IPS-18a (cell line): ENCODE data around the gene KRT12.

Experiments
- H3K27ac ChIP-seq: one replicate; pipeline ENCODE4 v1.5.1; 2013; ENCODE audit warnings: low read length
- H3K27me3 ChIP-seq: one replicate; pipeline ENCODE4 v1.6.1; 2013; ENCODE audit warnings: mild to moderate bottlenecking, low read length; ENCODE audit not compliant: control insufficient read depth, insufficient read depth
- H3K36me3 ChIP-seq: one replicate; pipeline ENCODE4 v1.6.1; 2013; ENCODE audit warnings: low read depth, low read length; ENCODE audit not compliant: control insufficient read depth
- H3K4me1 ChIP-seq: one replicate; pipeline ENCODE4 v1.6.1; 2013; ENCODE audit warnings: low read depth, low read length; ENCODE audit not compliant: control insufficient read depth
- H3K4me3 ChIP-seq: one replicate; pipeline ENCODE4 v1.5.1; 2013; ENCODE audit warnings: low read length
- H3K9ac ChIP-seq: one replicate; pipeline ENCODE4 v1.6.1; 2013; ENCODE audit warnings: mild to moderate bottlenecking, low read length, moderate library complexity
- H3K9me3 ChIP-seq: one replicate; pipeline ENCODE4 v1.6.1; 2013; ENCODE audit warnings: low read depth, low read length; ENCODE audit not compliant: control insufficient read depth

The KRT12 gene

DNA sequence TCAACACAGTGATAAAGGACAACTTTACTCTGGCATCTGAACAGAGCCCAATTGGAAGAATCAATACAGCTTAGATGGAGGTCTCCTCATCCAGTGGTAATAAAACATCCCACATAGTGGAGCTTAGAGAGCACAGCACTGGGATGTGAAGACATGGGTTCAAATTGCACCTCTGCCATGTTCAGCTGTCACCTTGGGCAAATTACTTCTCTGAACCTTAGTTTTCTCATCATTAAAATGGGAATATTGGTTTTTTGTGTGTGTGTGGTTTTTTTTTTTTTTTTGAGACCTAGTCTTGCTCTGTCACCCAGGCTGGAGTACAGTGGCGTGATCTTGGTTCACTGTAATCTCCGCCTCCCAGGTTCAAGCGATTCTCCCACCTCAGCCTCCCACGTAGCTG is 31.0 kb downstream of the KRT12 start:
- H3K36me3 ChIP-seq, result no peaks in the 10 kb centered on the region
- H3K27me3 ChIP-seq, result peaks cover 43% of the 10 kb centered on the region
- no peaks in the 10 kb centered on the region for H3K4me1 ChIP-seq
- H3K9me3 ChIP-seq, result no peaks in the 10 kb centered on the region
- no peak overlapping the region for H3K27ac ChIP-seq
- no peak overlapping the region for H3K9ac ChIP-seq
- H3K4me3 ChIP-seq, result no peak overlapping the region

DNA sequence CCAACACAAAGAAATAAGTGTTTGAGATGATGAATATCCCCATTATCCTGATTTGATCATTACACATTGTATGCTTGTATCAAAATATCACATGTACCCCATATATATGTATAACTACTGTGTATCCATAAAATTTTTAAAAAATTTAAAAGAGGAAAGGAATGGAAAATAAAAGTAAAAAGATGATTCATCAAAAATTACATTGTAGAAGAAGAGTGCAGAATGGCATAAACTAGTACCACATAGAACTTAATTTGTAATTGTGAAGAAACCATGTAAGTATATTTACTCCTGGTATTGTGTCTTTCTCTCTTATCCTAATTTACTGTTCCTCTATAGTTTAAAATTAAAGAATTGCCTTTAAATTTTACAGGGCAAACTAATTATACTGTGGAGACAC is 33.1 kb downstream of the KRT12 start:
- Histone ChIP-seq H3K4me1 (no peaks in the 10 kb centered on the region), H3K27ac (no peak overlapping the region), H3K27me3 (peaks cover 47% of the 10 kb centered on the region), H3K9me3 (no peaks in the 10 kb centered on the region), H3K4me3 (no peak overlapping the region), H3K36me3 (no peaks in the 10 kb centered on the region), H3K9ac (no peak overlapping the region)

DNA sequence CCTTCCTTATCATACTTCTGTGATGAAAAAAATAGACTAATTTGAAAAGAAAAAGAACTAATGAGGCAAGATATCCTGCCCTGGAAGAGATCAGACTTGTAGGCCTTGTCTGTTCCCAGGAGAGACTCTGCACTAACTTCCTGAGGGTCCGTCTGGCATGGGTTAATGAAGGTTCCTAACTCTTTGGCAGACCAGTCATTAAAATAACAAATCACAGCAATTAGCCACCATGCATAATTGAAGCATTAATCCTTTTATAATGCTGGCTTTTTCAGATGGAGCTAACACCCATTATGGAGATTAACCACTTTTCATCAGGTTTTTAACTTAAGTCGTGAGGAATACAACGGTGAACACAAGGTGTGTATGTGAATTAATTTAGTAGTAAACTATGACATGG is 34.2 kb downstream of the KRT12 start:
- Histone ChIP-seq H3K36me3 (no peaks in the 10 kb centered on the region), H3K9me3 (no peaks in the 10 kb centered on the region), H3K27me3 (peaks cover 53% of the 10 kb centered on the region), H3K4me1 (no peaks in the 10 kb centered on the region), H3K27ac (no peak overlapping the region), H3K4me3 (no peak overlapping the region), H3K9ac (no peak overlapping the region)

DNA sequence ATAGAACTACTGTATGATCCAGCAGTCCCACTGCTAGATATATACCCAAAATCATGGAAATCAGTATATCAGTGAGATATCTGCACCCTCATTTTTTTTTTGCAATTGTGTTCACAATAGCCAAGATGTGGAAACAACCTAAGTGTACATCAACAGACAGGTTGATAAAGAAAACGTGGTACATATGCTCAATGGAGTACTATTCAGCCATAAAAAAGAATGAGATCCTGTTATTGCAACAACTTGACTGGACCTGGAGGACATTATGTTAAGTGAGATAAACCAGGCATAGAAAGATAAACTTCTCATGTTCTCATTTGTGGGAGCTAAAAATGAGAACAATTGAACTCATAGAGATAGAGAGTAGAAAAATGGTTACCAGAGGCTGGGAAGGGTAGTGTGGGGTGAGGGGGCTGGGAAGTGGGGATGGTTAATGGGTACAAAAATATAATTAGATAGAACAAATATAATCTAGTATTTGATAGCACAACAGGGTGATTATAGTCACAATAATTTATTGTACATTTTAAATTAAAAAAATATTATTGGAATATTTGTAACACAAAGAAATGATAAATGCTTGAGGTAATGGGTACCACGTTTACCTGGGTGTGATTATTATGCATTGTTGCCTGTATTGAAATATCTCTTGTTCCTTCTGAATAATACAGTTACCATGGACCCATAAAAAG is 36.8 kb downstream of the KRT12 start:
- no peak overlapping the region for H3K27ac ChIP-seq
- H3K27me3 ChIP-seq, result peaks cover 77% of the 10 kb centered on the region
- no peaks in the 10 kb centered on the region for H3K9me3 ChIP-seq
- no peaks in the 10 kb centered on the region for H3K36me3 ChIP-seq
- H3K4me3 ChIP-seq, result no peak overlapping the region
- H3K4me1 ChIP-seq, result no peaks in the 10 kb centered on the region
- H3K9ac ChIP-seq, result no peak overlapping the region

DNA sequence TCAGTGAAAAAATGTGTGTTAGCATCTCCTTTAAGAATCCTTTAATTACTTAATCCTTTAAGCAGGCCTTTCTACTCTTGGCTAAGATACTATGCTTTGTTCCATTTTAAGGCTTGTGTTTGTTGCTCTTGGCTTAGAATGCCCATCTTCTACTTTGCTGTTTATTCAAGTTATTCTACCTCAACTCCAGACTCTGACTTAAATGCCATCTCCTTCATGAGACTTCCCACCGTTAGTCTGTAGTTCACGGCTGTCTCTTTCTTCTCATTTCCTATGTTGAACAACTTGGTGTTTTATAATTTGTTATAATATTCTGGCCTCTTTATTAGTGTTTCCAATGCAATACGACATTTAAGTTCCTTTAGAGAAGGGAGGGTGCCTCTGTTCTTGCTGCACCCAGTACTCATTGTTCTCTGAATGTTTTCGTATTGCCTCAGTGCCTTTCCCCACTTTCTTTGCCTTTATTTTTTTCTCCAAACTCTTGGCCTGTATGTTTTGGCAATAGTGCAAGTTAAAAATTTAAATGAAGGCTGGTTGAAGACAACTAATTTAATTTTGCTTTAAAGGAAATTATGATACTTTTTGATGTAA is 38.5 kb downstream of the KRT12 start:
- H3K4me3 ChIP-seq, result no peak overlapping the region
- H3K36me3 ChIP-seq, result no peaks in the 10 kb centered on the region
- H3K27me3 ChIP-seq, result peaks cover 62% of the 10 kb centered on the region
- no peak overlapping the region for H3K27ac ChIP-seq
- no peak overlapping the region for H3K9ac ChIP-seq
- no peaks in the 10 kb centered on the region for H3K9me3 ChIP-seq
- H3K4me1 ChIP-seq, result no peaks in the 10 kb centered on the region

DNA sequence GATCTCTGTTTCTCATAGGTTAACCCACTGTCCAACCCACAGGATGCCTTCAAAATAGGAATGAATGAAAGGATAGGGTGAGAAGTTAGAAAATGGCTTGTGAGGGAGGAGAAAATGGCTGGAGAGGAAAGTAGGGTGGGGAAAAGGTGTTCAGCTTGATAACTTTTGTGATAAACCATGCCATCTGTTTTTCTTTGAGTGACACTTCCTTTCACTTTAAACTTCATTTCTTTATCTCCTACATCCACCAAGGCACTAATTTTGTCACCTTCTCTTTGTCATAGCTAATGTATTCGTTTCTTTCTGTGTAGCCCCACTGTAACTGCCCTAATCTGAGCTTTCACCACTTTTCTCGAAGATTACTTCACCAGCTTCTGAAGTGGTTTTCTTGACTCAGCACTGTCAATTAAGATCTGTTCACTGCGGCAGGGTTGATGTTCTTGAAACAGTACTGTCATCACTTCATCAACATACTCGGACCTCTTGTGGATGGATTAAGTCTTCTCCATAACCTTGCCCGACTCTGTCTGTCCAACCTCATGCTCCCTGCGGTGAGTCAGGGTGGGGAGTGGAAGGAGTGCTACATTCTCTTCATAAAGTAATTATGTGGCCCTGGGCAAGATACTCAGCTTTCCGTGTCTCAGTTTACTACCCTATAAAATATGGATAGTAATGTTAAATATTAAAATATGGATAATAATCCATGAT is 39.1 kb downstream of the KRT12 start:
- Histone ChIP-seq H3K9me3 (no peaks in the 10 kb centered on the region), H3K27ac (no peak overlapping the region), H3K36me3 (no peaks in the 10 kb centered on the region), H3K4me3 (no peak overlapping the region), H3K4me1 (no peaks in the 10 kb centered on the region), H3K9ac (no peak overlapping the region), H3K27me3 (peaks cover 56% of the 10 kb centered on the region)

DNA sequence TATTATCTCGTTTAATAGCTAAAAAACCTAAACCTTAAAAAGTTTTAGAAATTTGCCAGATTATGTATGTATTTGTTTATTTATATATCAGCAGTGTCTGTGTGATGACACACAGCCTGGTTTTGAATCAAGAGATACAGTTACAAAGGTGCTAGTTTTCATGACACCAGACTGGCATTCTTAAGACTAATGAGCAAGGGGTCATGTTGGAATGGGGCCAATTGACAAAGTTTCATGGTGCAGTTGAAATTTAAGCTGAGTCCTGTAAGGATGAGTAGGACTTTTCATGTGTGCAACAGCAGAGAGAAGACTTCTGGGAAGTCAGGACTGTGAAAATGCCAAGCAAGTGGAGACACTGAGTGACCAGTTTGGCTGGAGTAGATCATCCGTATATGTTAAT is 41.4 kb downstream of the KRT12 start:
- no peaks in the 10 kb centered on the region for H3K4me1 ChIP-seq

DNA sequence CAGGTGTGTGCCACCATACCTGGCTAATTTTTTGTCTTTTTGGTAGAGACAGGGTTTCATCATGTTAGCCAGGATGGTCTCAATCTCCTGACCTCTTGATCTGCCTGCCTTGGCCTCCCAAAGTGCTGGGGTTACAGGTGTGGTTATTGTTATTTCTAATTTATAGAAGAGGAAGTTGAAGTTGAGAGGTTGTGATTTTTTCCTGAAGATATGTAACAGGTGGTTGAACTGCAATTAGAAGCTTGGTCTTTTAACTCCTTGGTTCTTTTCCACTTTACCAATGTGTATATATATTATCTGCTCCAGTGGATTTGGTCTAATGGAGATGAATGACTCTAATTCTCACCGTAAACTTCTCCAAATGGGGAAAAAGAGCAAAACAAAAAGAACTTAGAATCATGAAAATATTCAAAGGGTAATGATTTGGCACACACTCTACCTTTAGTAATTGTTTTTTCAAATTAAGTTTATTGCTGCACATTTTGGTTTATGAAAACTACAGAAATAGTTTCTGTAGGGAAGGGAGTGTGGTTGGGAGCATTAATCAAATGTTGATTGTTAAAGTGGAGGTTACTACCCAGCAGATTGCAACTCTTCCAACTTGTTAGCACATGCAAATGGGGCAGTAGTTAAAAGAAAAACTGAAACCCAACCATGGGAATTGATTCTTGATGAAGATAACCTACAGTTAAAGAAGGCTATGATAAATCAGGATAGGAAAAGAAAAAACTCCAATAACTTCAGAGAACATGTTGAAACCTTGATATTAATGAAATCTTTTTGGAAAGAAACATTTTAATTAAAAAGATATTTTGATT is 42.8 kb downstream of the KRT12 start:
- H3K36me3 ChIP-seq, result no peaks in the 10 kb centered on the region

More for the DNA sequence above, 41.4 kb downstream of the KRT12 start:
- H3K9me3 ChIP-seq, result no peaks in the 10 kb centered on the region
- H3K27ac ChIP-seq, result no peak overlapping the region
- H3K4me3 ChIP-seq, result no peak overlapping the region
- no peak overlapping the region for H3K9ac ChIP-seq
- H3K36me3 ChIP-seq, result no peaks in the 10 kb centered on the region
- peaks cover 33% of the 10 kb centered on the region for H3K27me3 ChIP-seq

DNA sequence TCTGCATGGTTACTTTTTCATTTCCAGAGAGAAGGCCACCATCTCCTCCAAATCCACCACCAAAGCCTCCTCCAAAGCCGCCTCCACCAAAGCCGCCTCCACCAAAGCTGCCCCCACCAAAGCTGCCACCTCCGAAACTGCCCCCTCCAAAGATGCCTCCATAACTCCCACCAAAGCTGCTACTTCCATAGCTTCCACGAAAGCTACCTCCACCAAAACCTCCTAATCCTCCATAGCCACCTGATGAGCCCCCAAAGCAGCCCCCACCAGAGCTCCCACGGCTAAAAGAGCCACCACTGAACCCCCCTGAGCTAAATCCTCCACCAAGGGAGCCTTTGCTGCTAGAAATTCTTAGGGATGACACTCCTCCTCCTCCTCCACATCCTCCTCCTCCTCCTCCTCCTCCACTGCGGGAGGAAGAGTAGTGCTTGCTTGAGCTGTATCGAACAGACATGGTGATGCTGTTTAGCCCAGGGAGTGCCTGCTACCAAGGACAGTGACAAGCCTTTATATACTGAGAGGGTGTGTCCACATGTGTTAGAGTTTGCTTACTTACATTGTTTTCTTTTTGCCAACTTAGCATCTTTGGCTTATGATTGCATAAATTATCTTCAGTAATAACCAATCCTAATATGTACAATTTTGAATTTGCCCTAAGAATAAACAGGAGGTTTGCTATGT is 44.8 kb downstream of the KRT12 start, which contains the start of gene KRT10:
Gene KRT10, minus strand, starts transcription at position 483 of the 681 bp plus-strand sequence. Its CDS starts 29 bp downstream, at position 454.
- H3K36me3 ChIP-seq, result peaks cover 2% of the 10 kb centered on the region
- no peaks in the 10 kb centered on the region for H3K4me1 ChIP-seq
- no peaks in the 10 kb centered on the region for H3K9me3 ChIP-seq
- H3K9ac ChIP-seq, result no peak within 1 kb of the TSS
- H3K4me3 ChIP-seq, result no peak within 1 kb of the TSS
- no peak within 1 kb of the TSS for H3K27ac ChIP-seq
- H3K27me3 ChIP-seq, result peaks cover 27% of the 10 kb centered on the region

More for the DNA sequence above, 42.8 kb downstream of the KRT12 start:
- Histone ChIP-seq H3K4me1 (no peaks in the 10 kb centered on the region), H3K9me3 (no peaks in the 10 kb centered on the region), H3K27ac (no peak overlapping the region), H3K9ac (no peak overlapping the region), H3K4me3 (no peak overlapping the region), H3K27me3 (peaks cover 37% of the 10 kb centered on the region)

DNA sequence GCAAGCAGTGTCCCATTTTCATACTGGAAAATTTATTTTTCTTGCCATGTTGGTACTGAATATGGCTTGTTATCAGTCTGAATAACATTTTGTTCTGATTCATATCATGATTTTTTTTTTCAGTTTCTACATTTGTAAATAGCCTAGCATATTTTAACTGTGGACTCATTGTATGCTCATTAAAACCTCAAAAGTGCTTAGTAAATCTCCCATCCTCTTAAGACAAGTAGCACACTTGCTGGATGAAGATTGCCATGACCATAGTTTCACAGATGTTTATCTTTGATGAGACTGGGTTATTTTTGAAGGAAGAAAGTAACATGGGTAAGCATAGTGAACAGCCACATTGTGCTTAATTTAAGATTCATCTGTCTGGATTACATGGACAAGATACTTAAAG is 45.5 kb downstream of the KRT12 start:
- H3K36me3 ChIP-seq, result peaks cover 4% of the 10 kb centered on the region
- no peak overlapping the region for H3K27ac ChIP-seq
- no peaks in the 10 kb centered on the region for H3K9me3 ChIP-seq
- H3K9ac ChIP-seq, result no peak overlapping the region
- peaks cover 20% of the 10 kb centered on the region for H3K27me3 ChIP-seq
- H3K4me3 ChIP-seq, result no peak overlapping the region
- no peaks in the 10 kb centered on the region for H3K4me1 ChIP-seq
